Thyroid gland (tissue), 4 donors: Measurements from ENCODE around the gene SYTL3. TPM values are rescaled to one million over a fixed set of nuclear protein-coding genes. Genes with fewer than 3 reads are reported as not detected.
A peak's percentile ranks its signal among the peaks of the same experiment; 100 is the strongest.

Experiments used
- DNase-seq, 2 donors: peaks; one replicate each; pipeline ENCODE4 v3.0.0-alpha.2; 2019
- H3K27ac ChIP-seq, 3 donors: fragments of 200-600 bp; sonication (generic); 1 replicate in 2 of 3; 2 replicates in 1 of 3; pipeline ENCODE4 v1.5.1; 2016 to 2019; ENCODE audit warnings: mild to moderate bottlenecking in 1 of 3, moderate library complexity in 1 of 3
- H3K27me3 ChIP-seq: fragments of 200-600 bp; sonication (generic); one replicate; pipeline ENCODE4 v1.5.1; 2019
- H3K36me3 ChIP-seq, 2 donors: fragments of 200-600 bp; sonication (generic); one replicate each; pipeline ENCODE4 v1.5.1; 2016 to 2019
- H3K4me1 ChIP-seq, 2 donors: fragments of 200-600 bp; sonication (generic); one replicate each; pipeline ENCODE4 v1.5.1; 2017 to 2019
- H3K4me3 ChIP-seq, 3 donors: fragments of 200-600 bp; sonication (generic); replicated peaks in 1 of 3; 1 replicate in 2 of 3; 2 replicates in 1 of 3; pipeline ENCODE4 v1.5.1; 2016; ENCODE audit warnings: mild to moderate bottlenecking in 1 of 3
- H3K9me3 ChIP-seq: fragments of 200-600 bp; sonication (generic); one replicate; pipeline ENCODE4 v1.5.1; 2017
- CTCF ChIP-seq, 6 experiments: fragments of 200-600 bp in 3 of 6; fragments of 450-650 bp in 3 of 6; sonication (generic) in 3 of 6; IDR thresholded peaks; one replicate each; pipeline ENCODE4 v1.5.1; 2016 to 2019; ENCODE audit warnings: antibody characterized with exemption in 6 of 6, mild to moderate bottlenecking in 2 of 6, inconsistent platforms in 1 of 6, moderate library complexity in 1 of 6
- POLR2A ChIP-seq, 2 donors: fragments of 450-650 bp; IDR thresholded peaks; one replicate each; pipeline ENCODE4 v1.6.1; 2017; ENCODE audit warnings: antibody characterized with exemption in 2 of 2, mild to moderate bottlenecking in 2 of 2, moderate library complexity in 1 of 2
- WGBS, 2 donors: methylation state at CpG; one replicate each; pipeline ENCODE4 v1.1.5; 2017; 5-methylcytosine and 5-hydroxymethylcytosine counted together
- intact Hi-C: fragments of 100-400 bp; cut with DNase I; formaldehyde crosslinking; loops from one replicate; pipeline ENCODE4 v1.15.1; 2023
- total RNA-seq, 4 donors: library from RNA; depleted of rRNA; stranded (reverse); fragments of >200 nt; gene quantifications; one replicate each; pipeline ENCODE4 v1.2.3, GENCODE V29; 2016

Gene SYTL3
- total RNA-seq, 4 donors from 2014 or later, result 16.9 to 33.0 (median 24.4) TPM

- no peak overlapping the region for H3K4me3 ChIP-seq
- TF ChIP-seq CTCF (IDR thresholded peaks at IDR 0.05) (no peak), POLR2A (IDR thresholded peaks at IDR 0.05) (no peak)
- DNase-seq, result peak; percentile 44 to 52
- H3K9me3 ChIP-seq, result no peaks in the 10 kb centered on the region
- no peaks in the 10 kb centered on the region for H3K36me3 ChIP-seq
- intact Hi-C loops, result no loop called here
- H3K27ac ChIP-seq, result peak overlapping the region in 2 of 3 donors; percentile 85 to 86
- no peaks in the 10 kb centered on the region for H3K27me3 ChIP-seq
- WGBS, 2 donors, result 64 to 73% methylated on average over 15 of the region's 15 CpGs
- peaks cover 22 to 24% of the 10 kb centered on the region in 2 donors for H3K4me1 ChIP-seq
Measured at GRCh38 chr6:158625881-158626305, 24.0 kb upstream of the SYTL3 start.

GRCh38 chr6:158626360-158627167 is 23.3 kb upstream of the SYTL3 start:
- peaks cover 22 to 30% of the 10 kb centered on the region in 2 donors for H3K4me1 ChIP-seq
- WGBS, 2 donors, result 95% methylated on average over 6 of the region's 6 CpGs
- H3K36me3 ChIP-seq, result no peaks in the 10 kb centered on the region
- no peak for DNase-seq
- peak overlapping the region in 1 of 3 donors; percentile 85 for H3K27ac ChIP-seq
- intact Hi-C loops, result no loop called here
- TF ChIP-seq CTCF (IDR thresholded peaks at IDR 0.05), result no peak
- TF ChIP-seq POLR2A (IDR thresholded peaks at IDR 0.05), result no peak
- H3K4me3 ChIP-seq, result no peak overlapping the region
- H3K9me3 ChIP-seq, result no peaks in the 10 kb centered on the region
- no peaks in the 10 kb centered on the region for H3K27me3 ChIP-seq

- intact Hi-C loops, result no loop called here
- WGBS, 2 donors, result 94 to 96% methylated on average over 20 of the region's 20 CpGs
- Histone ChIP-seq H3K27ac (no peak overlapping the region), H3K4me3 (no peak overlapping the region), H3K4me1 (peaks cover 22 to 30% of the 10 kb centered on the region in 2 donors), H3K36me3 (no peaks in the 10 kb centered on the region), H3K27me3 (no peaks in the 10 kb centered on the region), H3K9me3 (no peaks in the 10 kb centered on the region)
- no peak for DNase-seq
- TF ChIP-seq POLR2A (IDR thresholded peaks at IDR 0.05), result no peak
- no peak for TF ChIP-seq CTCF (IDR thresholded peaks at IDR 0.05)
Measured at GRCh38 chr6:158627168-158627939, 22.5 kb upstream of the SYTL3 start.

GRCh38 chr6:158627940-158628211 is 22.0 kb upstream of the SYTL3 start:
- no peaks in the 10 kb centered on the region for H3K9me3 ChIP-seq
- H3K4me3 ChIP-seq, result no peak overlapping the region
- 90 to 92% methylated on average over 8 to 9 of the region's 9 CpGs for WGBS, 2 donors
- no peak for DNase-seq
- no peaks in the 10 kb centered on the region for H3K27me3 ChIP-seq
- intact Hi-C loops, result no loop called here
- TF ChIP-seq CTCF (IDR thresholded peaks at IDR 0.05) (no peak), POLR2A (IDR thresholded peaks at IDR 0.05) (no peak)
- H3K4me1 ChIP-seq, result peaks cover 22 to 30% of the 10 kb centered on the region in 2 donors
- no peak overlapping the region for H3K27ac ChIP-seq
- H3K36me3 ChIP-seq, result no peaks in the 10 kb centered on the region

GRCh38 chr6:158628542-158628941 is 21.3 kb upstream of the SYTL3 start:
- WGBS, 2 donors, result 82 to 93% methylated on average over 6 of the region's 17 CpGs
- no peak for TF ChIP-seq CTCF (IDR thresholded peaks at IDR 0.05)
- no peak for TF ChIP-seq POLR2A (IDR thresholded peaks at IDR 0.05)
- DNase-seq, result no peak
- Histone ChIP-seq H3K4me3 (no peak overlapping the region), H3K27ac (no peak overlapping the region), H3K27me3 (no peaks in the 10 kb centered on the region), H3K4me1 (peaks cover 15 to 30% of the 10 kb centered on the region in 2 donors), H3K36me3 (no peaks in the 10 kb centered on the region), H3K9me3 (no peaks in the 10 kb centered on the region)
- intact Hi-C loops, result no loop called here
